NCI-H69 (cell line): ENCODE measurements around the gene PPP1R14C.

Experiments used
- DNase-seq: peaks from one replicate; lab custom pipeline; 2025; lab: John Stamatoyannopoulos, UW

PPP1R14C gene

DNA sequence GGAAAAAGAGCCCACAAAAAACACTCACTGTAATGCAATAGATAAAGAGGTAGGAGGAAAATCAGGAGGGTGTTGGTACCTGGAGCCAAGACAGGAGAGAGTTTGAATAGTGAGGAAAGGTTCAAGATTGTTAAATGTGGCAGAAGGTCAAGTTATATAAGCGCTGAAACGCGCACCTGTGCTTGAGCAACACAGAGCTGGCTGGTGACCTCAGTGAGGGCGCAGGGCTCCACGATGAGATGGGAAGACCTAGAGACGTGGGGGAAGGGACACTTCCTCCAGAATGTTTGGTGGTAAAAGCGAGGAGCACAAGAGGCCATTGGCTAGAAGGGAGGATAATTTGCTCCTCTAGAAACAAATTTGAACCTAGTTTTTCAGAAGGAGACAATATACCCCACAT lies 4.2 kb upstream of the PPP1R14C start:
- peak; percentile 51 for DNase-seq

DNA sequence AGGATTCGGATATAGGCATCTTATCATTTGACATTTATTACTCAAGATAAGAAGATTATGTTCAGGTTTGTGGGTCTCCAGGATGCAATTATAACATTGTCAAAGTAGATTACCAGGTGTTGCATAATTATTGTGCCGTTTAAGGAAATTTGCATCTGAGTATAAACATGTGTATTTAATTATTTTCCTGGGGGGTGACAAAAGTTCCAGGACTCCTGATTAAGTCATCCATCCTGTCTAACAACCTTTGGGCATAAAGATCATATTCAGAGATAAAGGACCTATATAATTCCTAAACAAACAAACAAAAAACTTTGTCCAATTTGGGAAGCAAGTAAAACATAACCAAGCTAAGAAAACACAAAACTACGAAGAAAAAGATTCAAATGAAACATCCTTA lies 3.3 kb upstream of the PPP1R14C start:
- no peak for DNase-seq

DNA sequence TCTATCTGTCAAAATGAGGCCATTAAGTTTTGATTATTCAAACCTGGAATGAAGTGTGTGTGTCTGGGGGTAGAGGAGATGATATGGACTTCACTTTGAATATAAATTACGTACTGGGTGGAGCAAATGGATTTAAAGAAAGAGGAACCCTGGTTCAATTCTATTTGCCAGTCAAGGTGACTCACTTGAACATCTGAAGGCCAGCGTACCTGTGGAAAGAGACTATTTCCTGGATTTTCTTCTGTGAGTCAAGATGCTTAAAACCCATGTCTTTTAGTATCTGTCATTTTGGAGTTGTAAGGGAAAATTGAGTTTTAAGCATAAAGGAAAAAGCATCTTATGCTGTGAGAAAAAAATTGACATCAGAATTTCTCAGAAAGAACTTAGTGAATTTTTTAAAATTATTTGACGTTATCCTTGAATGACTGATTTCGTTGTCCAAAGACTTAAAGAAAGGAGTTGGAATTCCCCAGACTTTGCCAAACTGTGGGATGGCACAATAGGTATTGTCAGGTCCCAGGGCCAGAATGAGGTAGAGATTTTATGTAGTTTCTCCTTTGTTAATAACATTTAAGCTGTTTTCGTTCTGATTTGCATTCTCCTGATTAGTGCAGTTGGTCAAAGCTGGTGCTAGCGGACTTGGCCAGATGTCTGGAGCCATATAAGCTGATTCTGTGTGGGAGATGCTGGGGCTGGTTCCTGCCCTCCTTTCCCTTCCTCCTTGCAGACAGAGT lies 2.4 kb upstream of the PPP1R14C start:
- DNase-seq: no peak

DNA sequence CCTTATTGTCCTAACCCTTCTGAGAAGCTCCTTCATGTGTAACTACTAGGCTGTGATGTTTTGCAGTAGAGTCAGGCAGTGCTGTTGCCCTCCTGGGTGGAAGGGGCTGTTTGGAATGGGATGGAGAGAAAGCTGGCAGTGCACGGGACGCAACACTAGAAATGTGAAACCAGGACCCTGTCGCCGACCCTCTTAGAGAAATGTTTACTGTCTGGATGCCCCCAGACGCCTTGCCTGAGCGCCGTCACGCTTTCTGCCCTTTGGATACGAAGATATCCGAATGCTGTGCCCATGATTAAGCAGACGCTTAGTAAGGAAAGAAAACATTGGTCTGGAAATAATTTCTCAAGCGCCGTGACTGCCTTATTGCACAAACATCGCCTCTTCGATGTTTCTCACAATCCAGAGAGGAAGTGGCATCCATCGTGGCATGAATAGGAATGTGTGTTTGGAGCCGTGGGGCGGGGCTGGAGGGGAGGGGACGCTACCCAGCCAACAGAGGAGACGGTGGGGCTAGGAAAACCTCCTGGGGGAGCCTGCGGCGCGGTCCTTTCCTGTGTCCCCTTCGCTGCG lies 661 bp upstream of the PPP1R14C start:
- peak; percentile 88 for DNase-seq

DNA sequence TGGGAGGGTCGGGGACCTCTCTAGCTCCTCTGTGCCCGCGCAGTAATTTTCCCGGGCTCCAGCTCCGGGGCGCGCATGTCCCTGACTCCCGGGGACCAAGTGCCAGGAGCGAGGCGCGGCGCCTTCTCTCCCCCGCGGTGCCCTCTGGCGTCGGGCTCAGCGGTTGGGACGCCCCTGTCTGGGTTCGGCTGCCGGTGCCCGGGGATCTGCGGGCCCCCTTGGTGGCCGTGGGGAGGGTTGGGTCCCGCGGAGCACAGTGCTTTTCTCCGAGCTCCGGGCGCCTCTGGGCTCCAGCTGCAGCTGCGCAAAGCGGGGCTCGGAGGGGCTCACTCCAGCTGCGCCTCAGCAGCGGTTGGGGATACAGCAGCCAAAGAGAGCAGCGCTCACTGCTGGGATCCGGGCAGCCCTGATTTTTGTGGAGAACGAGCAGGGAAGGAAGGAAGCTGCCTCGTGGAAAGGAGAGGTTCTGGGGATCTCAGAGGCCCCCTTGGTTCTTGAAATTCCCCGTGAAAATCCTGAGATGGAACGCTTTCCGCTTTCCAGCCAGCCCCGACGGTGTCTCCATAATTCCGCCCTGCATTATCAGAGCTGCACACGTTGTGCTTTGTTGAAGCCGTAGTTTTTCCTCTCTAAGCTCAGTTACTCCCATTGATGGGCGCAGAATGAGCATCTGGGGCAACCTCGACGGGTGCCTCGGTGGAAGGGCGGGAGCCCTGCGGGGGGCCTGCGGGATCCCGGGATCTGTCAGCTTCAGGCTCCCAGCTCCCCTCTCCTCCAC lies 861 bp downstream of the PPP1R14C start:
- peak; percentile 77 for DNase-seq

DNA sequence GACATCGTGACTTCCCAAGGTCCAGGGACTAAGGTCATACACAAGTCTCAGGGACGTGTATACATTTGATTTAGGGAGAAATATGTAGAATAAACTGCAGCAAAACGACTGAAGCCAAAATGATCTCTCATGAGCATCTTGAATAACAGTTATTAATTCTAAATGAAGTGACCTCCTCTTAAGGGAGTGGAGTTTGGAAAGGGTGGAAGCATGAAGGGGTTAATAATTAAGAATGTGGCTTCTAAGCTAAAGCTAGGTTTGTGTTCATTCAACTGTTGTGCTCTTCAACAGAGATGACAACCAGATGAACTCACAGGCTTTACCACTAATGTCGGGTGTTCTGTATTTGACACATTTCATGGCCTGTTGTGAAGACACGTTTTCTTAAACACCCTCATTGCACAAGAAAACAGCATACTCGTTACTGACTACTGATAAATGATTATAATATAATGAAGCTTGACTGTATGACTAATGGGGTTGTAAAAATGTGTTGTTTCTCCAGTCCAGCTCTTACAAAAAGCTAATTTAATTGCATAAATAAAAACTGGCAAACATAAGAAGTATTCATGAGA lies 1.5 kb downstream of the PPP1R14C start:
- peak; percentile 49 for DNase-seq

DNA sequence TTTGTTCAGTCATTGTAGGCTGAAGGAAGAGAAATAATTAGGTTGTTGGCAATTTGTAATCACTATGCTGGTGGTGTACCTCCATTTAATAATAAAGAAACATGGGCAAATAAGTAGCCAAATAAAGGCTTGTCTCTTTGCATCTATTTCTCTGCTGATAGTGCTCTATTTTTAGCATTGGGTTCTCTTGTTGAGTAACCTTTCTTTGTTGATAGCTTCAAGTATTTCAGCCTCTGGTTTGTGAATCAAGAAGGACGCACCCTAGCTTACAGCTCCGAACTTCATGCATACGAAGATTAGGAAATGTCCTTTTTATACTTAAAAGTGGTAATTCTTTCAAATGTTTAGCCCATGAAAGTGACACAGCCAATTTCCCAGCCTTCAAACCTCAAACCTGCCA lies 2.6 kb downstream of the PPP1R14C start:
- no peak for DNase-seq

DNA sequence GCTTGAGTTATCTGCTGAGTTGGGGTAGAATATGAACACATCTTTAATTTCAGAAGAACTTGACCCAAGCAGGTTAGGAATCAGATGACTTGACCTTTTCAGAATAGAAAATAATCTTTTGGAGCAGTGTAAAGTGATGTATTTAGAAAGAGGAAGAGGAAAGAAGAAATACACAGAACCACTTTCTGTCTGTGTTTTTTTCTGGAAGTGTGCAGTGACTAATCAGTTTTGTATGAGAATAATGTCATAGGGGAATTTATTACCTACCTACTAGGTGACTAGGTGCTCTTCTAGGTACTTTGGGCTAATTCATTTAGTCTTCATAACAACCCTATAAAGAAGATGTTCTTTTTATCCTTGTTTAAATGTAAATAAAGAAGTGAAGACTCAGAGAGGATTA lies 3.0 kb downstream of the PPP1R14C start:
- no peak for DNase-seq

DNA sequence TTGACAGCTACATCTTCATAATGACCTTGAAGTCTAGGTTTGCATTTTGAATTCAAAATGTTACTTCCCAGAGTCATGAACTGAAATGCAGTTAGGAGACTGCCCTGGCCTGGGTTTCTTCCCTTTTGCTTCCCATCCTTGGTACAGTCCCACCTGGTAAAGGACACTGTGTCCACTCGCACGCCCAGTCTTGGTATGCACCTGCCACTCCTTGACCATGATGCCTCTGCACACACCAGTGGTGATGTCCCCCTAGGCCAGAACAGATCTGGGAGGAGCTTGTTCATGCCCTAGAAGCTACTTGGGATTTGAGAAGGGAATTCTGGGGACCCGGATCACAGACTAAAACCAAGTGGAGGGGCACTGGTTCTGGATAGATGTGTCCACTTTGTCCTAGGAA lies 3.6 kb downstream of the PPP1R14C start:
- no peak for DNase-seq

DNA sequence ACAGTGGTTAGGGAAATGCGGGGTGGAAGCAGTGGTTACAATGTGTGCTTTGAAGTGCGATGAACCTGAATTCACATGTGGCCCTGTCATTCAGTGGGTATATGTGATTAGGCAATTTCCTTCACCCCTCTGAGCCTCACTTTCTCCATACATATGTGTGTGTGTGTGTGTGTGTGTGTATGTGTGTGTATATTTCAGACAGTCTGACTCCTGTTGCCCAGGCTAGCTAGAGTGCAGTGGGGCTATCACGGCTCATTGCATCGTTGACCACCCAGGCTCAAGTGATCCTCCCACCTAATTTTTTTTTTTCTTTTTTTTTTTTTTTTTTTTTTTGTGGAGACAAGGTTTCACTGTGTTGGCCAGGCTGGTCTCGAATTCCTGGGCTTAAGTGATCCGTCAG lies 6.3 kb downstream of the PPP1R14C start:
- peak; percentile 31 for DNase-seq

DNA sequence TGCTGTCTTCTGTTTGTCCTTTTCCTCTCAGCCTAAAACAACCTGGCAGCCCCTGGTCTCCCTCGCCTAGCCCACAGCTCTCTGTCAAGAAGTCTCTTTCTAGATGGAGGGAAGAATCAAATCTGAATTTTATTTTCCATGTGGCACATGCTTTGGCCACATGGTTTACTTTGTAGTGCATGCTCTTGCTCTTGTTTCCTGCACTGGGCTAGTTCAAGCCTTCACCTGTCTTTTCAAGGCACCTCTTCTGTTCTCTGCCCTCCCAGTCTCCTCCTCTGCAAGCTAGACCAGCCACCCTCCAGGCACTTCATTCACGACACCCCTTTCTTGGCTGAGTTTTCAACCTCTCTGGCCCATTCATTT lies 7.6 kb downstream of the PPP1R14C start:
- DNase-seq: peak; percentile 56

DNA sequence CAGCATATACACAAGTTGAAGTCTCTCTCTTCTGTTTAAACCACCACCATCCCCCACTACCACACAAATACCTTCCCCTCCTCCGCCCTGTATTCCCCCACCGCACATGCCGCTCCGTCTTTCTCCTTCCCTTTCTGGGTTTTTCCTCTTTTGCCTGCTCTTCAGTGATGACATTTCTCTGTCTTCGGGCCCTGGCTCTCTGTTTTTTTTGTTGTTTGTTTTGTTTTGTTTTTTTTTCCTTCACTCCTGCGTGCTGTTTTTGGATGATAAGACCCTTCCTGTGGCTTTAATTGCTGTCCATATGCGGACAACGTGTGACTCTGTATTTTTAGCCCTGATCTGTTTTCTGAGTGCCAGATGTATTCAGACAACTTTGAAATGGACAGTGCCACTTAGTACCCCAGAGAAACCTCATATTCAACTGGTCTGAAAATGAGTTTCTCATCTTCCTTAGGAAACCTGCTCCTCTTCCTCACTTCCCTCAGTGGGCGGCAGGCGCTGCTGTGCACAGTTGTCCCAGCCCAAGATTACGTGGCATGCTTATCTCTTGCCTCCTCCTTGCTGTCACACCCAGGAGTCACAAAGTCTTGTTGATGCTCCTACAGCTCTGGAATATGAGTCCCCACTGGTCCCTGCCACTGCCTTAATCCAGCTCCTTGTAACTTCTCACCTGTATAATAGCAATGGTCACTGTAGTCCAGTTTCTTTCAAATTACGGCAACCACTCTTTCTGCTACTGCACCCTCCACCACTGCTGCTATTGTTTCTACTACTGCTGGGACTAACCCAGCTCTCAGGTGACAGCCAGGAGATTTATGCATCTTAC lies 8.2 kb downstream of the PPP1R14C start:
- DNase-seq: no peak

DNA sequence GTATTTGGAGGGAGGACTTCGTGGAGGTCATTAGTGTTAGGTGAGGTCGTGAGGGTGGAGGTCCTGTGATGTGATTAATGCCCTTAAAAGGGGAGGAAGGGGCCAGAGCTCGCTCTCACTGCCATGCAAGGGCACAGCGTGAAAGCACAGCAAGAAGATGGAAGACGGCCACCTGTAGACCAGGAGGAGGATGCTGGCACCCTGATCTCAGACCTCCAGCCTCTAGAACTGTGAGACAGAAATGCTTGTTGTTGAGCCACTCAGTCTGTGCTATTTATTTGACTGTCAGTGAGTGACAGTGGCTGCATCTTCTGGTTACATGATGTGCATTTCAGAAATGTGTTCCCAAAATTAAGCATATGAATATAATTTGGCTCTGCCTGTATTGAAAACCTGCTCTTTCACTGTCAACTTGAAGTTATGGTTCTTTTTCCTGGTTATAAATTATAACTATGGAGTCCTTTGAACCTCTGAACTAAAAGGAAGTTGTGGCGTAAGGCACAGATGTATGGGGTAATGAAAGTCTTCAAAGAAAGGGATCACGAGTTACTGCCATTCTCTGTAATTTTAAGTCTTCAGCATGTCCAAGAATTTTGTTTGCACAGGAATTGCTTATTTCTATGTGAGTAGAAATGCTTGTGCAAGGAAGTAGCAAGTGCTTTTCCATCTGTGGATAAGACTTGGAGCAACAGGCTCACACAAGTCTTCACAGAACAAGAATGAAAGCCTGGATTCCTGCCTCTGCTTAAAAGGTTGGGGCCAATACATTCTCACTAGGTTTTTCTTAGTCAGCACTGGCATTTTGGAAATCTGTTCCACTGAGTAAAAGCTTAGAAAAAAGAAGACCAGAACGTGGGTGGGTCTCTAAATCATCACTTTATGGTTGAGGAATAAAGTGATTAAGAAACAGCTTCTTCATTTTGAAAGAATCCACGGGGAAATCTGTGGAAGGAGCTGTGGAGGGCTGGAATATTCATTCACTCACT lies 10.3 kb downstream of the PPP1R14C start:
- DNase-seq: no peak

DNA sequence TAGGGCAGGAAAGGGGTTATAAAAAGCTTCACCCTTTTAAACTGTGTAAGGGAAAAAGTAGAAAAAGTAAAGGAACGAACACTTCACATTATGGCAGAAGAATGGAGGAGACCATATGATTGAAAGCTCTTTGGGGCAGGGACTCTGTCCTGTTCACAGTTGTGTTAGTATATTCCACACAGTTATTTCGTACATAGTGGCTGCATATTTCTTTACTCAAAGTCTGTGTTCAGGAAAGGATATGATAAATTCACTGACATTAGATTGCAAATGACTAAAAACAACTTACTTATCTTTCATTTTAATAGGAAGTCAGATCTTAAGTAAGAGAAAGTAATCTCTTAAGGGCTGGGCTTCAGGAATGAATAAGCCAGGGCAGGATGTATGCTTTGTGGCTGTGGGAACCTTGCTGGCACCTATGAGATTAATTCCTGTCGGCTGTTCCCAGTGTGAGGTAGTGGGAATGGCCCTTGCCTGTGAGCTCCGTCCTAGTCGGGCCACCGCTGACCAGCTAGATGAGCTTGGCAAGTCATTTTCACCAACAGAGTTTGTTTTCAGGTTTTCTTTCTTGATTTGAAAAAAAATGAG lies 11.2 kb downstream of the PPP1R14C start:
- no peak for DNase-seq

DNA sequence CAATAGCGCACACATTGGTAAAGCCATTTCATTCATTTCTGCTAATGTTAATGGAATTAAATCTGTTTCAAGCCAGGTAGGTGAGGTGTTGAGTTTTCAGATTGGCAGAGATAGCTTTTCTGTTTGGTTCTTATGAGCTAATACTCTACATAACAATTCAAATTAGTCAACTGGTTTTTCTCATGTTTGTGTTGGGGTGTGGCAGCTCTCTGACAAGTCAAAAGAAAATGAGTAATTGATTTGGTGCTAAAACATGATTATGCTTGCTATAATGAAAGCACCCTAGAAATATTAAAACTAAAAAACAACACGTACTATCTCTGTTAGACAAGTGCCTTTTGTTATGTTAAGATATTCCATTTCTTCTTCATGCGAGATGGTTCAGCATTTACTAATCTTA lies 13.6 kb downstream of the PPP1R14C start:
- no peak for DNase-seq

DNA sequence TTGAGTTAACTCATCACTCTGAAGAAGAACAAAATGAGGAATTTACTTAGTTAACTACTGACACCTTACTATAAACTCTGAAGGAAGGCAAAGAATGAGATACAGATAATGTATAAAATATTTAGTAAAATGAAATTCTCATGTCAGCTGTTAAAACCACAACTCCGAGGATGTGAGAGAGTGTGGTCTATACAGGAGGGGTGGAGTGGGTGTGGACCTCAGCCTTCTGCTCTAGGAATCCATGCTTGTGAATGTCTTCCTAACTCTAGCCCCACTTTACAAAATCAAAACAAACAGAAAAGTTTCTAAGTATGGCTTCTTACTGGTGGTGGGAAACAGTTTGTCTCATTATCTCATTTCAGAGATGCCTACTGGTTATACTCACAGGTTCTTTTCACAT lies 14.2 kb downstream of the PPP1R14C start:
- no peak for DNase-seq

DNA sequence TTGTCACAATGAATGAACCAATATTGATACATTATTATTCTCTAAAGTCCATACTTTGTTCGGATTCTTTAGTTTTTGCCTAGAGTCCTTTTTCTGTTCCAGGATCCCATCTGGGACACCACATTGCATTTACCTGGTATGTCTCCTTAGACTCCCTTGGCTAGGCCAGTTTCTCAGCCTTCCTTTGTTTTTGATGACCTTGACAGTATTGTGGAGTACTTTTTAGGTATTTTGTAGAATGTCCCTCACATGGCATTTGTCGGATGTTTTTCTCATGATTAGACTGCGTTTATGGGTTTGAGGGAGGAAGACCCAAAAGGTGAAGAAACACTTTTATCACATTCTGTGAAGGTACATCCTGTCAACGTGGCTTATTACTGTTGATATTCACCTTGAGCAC lies 16.9 kb downstream of the PPP1R14C start:
- DNase-seq: no peak

DNA sequence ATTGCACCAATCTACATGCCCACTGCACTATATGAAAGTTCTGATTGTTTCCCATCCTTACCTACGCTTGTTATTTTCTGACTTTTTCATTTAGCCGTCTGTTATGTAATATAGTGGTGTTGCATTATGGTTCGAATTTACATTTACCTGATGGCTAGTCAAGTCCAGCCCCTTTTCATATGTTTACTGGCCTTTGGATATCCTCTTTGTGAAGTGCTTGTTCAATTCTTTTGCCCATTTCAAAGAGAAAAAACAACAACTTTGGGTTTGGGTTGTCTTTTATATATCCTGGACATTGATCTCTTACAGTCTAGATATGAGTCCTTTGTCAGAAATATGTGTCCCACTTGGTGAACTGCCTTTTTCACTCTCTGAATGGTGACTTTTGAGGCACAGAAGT lies 21.1 kb downstream of the PPP1R14C start:
- DNase-seq: no peak

DNA sequence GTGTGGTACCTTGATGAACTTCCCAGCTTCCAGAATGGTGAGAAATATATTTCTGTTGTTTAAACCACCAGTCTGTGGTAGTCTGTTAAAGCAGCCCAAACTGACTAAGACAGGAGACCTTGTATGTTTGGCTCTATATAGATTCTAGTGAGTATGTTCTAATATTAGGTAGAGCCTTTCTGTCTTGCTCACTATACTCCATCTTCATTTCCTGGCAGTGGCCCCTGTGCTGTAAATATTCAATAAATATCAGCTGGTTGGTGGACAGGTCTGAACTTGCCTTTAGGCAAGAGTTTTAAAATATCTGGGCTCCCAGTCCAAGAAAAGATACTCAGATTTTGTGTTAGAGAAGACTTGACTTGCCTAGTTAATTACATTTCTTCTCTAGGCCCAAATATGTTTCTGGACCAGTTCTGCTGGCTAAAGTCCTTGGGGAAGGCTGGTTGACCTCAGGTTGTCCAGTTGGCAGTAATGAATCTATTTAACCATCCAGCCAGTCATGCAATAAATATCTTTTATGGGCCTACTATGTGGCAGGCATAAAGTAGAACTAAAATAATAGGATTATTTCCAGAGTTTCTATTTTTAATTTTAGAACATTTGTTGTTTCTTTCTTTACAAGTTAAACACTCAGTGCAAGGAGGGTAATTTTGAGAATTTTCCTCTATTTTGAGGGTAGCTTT lies 22.3 kb downstream of the PPP1R14C start:
- DNase-seq: peak; percentile 11

DNA sequence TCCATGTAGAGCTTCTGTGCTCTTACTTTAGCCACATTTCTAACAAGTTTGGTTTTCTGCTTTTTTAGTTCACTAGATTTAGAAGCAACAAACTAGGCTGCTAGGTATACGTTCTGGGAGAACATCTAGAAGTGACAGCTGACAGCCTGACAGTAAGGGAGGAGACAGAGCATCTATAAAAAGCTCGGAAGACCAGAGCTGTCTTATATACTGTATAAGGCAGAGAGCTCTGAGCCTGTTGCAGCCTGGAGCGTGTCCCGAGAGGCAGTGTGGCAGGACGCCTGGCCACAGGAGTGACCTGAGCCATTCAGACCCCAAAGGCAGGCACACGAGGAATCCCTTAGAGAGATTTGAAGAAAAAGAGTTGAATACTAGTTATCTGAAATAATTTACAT lies 24.6 kb downstream of the PPP1R14C start:
- DNase-seq: no peak
